Right ventricle myocardium inferior (tissue), 1 donor: Measurements from ENCODE around the gene ZNRF1. TPM values are rescaled to one million over a fixed set of nuclear protein-coding genes. Genes with fewer than 3 reads are reported as not detected.
"Not testable (repeated sequence)": the region's sequence is repeated elsewhere in the genome, so short reads cannot be mapped to it uniquely, and the experiment has no call there.

Experiments used
- ATAC-seq: fragments of 200-7000 bp; cut with Tn5 transposase; one replicate; pipeline ENCODE4 v1.9.1; 2020; ENCODE audit warnings: mild to moderate bottlenecking, moderate library complexity
- DNase-seq: peaks from one replicate; pipeline ENCODE4 v3.0.0; 2021; ENCODE audit errors: missing footprints
- intact Hi-C: fragments of 100-400 bp; cut with DNase I; formaldehyde crosslinking; loops from one replicate; pipeline ENCODE4 v1.11.0; 2022
- total RNA-seq: library from RNA; stranded (reverse); fragmentation: NEBNext Ultra II Directional; extraction: Animal tissue kit (Norgen Biotek cat#: 25700); gene quantifications from one replicate; pipeline ENCODE4 v1.2.1, GENCODE V29; 2021
- donor health status: DM: no; HTN: yes; CAD: no; lungs with severe emphysema.

The ZNRF1 gene
- total RNA-seq, 1 donor from 2014 or later, result 27.2 TPM

DNA sequence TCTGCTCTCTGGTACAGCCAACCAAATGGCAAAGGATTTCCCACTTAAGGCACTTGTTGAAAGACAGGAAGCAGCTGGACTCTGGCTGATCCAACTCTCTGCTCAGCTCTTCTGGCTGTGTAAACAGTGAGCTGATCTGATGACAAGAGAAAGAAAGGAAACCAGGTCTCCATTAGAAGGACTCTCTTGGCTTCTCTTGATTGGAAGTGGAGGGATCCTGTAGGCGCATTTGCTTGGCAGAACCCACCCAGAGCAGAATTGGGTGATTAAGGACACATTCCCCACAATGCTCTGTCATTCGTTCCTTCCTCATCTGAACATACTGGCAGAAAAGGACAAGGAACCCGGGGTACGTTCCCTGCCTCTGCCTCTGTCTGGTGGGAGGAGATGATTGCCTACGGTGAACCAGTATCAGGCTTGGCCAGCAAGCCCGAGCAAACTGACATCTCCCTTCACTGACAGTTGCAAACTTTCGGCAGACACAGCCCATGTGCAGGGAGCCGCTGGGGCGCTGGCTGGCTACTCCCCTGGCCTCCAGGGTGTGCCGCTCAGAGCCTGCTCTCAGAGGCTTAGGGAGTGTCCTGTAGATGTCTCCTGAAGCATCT, 88.7 kb downstream of the ZNRF1 start:
- peak; percentile 95 for ATAC-seq
- DNase-seq, result no peak
- intact Hi-C loops, result loop anchor here (1.0 to 2.0 kb wide), 2 partner anchors 22 to 89 kb away; partner anchors contain the start of gene ZNRF1

DNA sequence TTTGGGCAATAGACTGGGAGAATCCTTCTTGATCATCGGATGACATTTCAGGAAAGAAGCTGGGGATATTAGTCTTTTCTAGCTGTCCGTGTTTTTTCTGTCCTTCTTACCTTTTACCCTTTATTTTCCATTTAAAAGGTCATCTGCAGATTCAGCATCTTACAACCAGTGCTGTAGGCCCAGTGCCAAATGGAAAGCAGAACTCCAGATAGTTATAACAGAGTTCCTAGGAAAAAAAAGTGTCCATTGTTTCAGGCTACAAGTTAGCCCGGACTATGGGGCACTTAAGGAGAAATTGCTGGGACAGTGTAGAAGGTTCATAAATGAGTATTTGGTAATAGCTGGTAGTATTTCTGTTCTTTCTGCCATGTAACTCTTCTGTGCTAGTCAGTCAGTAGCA, 89.4 kb downstream of the ZNRF1 start:
- intact Hi-C loops, result no loop called here
- no peak for ATAC-seq

GRCh38 chr16:75088934-75089333, 90.1 kb downstream of the ZNRF1 start:
- ATAC-seq, result no peak
- DNase-seq, result no peak
- intact Hi-C loops, result no loop called here

More for the DNA sequence above, 89.4 kb downstream of the ZNRF1 start:
- no peak for DNase-seq

GRCh38 chr16:75089486-75090202, 90.8 kb downstream of the ZNRF1 start:
- intact Hi-C loops, result loop anchor here (1.0 kb wide), 1 partner anchor 86 kb away; no protein-coding TSS in a partner anchor
- DNase-seq (no peak), ATAC-seq (no peak)

DNA sequence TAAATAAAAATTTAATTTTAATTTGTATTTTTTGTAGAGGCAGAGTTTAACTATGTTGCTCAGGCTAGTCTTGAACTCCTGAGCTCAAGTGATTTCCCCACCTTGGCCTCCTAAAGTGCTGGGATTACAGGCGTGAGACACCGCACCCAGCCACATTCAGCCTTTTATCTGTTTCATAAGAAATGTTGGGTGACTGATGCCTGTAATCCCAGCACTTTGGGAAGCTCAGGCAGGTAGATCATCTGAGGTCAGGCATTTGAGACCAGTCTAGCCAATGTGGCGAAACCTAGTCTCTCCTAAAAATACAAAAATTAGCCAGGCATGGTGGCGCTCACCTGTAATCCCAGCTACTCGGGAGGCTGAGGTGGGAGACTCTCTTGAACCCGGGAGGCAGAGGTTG, 92.1 kb downstream of the ZNRF1 start:
- intact Hi-C loops, result loop anchor here (1.0 kb wide), 1 partner anchor 88 kb away; no protein-coding TSS in a partner anchor
- not testable (repeated sequence) for ATAC-seq, DNase-seq

DNA sequence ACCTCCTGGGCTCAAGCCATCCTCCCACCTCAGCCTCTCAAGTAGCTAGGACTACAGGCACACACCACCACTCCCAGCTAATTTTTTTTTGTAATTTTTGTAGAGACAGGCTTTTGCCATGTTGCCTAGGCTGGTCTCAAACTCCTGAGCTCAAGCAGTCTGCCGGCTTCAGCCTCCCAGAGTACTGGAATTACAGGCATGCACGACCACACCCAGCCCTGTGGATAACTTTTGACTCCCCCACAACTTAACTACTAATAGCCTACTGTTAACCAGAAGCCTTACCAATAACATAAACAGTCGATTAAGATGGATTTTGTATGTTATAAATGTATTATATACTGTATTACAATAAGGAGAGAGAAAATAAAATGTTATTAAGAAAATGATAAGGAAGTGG, 92.8 kb downstream of the ZNRF1 start:
- intact Hi-C loops, ATAC-seq, DNase-seq: not testable (repeated sequence)

- ATAC-seq, result no peak
- DNase-seq, result no peak
- intact Hi-C loops, result no loop called here
Observed at GRCh38 chr16:75092777-75093176, 94.0 kb downstream of the ZNRF1 start.

GRCh38 chr16:75093598-75094540, 95.0 kb downstream of the ZNRF1 start:
- DNase-seq (no peak), ATAC-seq (no peak)
- intact Hi-C loops, result no loop called here

DNA sequence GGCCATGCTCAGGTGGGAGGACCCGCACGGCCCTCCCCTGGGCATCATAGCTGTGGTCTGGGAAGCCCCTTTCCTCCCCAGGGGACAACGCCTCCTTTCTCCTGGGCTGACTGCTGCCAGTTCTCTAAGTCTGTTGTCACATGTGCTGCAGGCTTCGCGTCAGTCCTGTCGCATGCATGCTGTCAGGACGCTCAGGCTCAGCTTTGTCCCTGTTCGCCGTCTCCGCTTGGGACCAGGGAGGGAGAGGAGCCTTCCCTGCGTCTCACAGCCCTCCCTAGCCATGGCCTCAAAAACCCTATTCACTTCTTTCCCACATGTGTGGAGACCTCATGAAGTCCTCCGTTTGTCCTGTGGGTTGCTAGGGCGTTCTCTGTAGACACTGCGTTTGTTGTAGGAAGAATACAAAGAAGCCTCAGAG, 96.4 kb downstream of the ZNRF1 start:
- intact Hi-C loops, result no loop called here

DNA sequence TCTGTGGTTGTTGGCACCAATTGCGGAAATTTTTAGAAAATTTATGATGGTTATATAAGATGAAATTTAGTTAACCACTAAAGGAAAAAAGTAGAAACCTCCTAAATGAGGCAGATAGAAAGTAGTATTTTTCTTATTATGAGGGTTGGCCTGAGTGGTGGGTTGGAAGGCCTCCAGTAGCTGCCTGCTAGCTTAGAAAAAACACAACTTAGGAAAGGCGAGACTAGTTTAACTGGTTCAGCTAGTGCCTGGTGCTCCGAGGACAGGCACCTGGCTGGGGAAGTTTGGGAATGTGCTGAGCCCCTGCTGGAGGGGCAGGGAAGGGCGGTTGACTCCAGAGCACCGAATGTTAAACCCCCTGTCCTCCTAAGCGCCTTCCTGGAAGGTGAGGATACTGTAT, 97.8 kb downstream of the ZNRF1 start:
- ATAC-seq, result no peak
- DNase-seq, result no peak
- intact Hi-C loops, result no loop called here

More for the DNA sequence above, 96.4 kb downstream of the ZNRF1 start:
- no peak for ATAC-seq
- no peak for DNase-seq

- intact Hi-C loops, result no loop called here
Observed at GRCh38 chr16:75097191-75097761, 98.5 kb downstream of the ZNRF1 start.

GRCh38 chr16:75097941-75098901, 99.4 kb downstream of the ZNRF1 start:
- ATAC-seq, result no peak
- intact Hi-C loops, result no loop called here
- DNase-seq, result no peak

More at GRCh38 chr16:75097191-75097761, 98.5 kb downstream of the ZNRF1 start:
- DNase-seq (no peak), ATAC-seq (no peak)

DNA sequence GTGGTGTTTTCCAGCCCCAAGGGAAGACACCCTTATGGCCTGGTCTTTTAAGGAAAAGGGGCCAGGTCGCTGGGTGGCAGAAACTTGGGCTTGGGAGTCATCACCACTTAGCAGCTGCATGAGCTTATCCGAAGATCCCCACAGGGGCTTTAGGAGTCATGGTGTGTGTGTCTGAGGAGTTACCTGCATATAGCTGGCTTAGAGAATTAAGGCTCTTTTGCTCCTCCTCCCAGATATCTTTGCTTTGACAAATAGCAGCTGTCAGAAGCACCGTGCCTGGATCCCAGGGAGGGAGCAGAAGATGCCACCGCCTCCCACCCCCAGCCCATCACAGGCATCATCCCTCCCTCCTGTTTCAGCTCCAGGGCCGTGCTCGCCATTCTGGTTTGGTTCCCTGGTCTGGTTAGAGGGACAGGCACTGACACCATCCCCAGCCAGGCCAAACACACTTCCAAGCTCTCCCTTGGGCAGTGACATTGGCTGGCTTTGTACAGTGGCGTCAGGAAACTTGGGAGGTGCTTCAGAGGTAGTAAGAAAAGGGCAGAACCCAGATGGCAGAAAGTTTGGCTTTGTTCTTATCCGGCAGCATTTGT, 100.3 kb downstream of the ZNRF1 start:
- ATAC-seq (no peak), DNase-seq (no peak)
- intact Hi-C loops, result no loop called here

DNA sequence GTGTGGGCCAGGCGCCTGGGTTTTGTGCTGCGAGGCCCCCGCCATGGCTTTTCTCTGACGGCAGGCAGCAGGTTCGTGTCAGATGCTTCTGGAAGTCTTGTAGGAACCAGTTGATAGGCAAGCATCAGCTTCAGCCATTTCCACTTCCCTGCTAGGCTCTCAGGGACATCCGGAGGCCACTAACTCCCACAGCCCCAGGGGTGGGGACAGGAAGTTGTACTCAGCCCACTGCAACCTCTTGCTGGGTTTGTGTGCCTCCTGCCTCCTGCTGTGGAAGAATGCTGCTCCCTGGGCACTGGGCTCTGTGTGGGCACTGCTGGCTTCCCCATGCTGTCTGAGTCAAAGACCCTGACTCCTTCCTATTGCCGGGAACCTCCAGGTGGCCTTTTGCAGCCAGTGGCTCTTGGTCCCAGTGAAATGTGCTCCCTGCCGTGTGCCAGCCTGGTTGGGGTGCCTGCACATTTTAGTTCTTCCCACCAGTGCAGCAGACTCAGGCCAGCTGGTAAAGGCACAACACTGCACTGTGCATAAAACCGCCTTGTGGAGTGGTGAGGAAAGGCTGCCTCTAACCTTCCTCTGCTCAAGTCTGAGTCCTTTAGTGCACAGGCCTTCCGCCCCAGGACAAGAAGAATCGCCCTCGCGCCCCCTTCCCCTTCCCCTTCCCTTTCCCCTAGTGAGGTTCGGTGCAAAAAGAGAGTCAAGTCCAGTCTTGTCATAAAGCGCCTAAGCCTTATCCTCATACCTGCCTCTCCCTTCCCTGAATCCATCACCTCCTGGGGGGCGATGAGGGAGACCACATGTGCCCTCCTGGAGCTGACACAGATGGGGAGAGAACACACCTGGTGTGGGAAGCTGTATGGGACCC, 101.1 kb downstream of the ZNRF1 start:
- ATAC-seq (peak; percentile 52), DNase-seq (no peak)
- intact Hi-C loops, result no loop called here

- intact Hi-C loops, result no loop called here
- no peak for DNase-seq
- no peak for ATAC-seq
Observed at GRCh38 chr16:75100603-75100990, 101.8 kb downstream of the ZNRF1 start.

DNA sequence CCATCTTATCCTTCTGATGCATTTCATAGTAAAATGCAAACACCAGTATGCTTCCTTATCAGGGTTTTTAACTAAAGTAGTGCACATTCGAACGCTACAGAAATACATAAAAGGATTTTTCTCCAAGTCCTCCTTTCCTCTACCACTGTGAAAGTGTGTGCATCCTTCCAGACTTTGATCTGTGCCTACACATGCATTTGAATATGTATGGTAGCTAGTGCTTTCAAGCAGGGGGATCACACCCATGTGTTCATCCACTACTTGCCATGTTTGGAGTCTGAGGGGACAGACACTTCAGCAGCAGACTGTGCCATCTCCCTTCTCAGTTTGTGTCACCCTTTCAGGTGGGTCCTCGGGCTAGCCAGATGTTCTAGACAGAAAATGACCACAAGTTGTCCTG, 102.8 kb downstream of the ZNRF1 start:
- intact Hi-C loops, result no loop called here
- ATAC-seq, result no peak
- no peak for DNase-seq

- ATAC-seq, result no peak
- intact Hi-C loops, result no loop called here
Observed at GRCh38 chr16:75102595-75102994, 103.8 kb downstream of the ZNRF1 start.

More at GRCh38 chr16:75102595-75102994, 103.8 kb downstream of the ZNRF1 start:
- DNase-seq, result no peak
